HepG2 (cell line): ENCODE measurements around the gene PALM. TPM values are rescaled to one million over a fixed set of nuclear protein-coding genes. Genes with fewer than 3 reads are reported as not detected.
A peak's percentile ranks its signal among the peaks of the same experiment; 100 is the strongest.

Experiments used
- HNRNPL ChIP-seq: fragments of 200-400 bp; formaldehyde crosslinking; IDR thresholded peaks from 2 replicates; pipeline ENCODE4 v1.6.1; 2017; ENCODE audit warnings: mild to moderate bottlenecking, low read depth, low read length
- MAZ ChIP-seq, 2 experiments: sonication (generic) in 1 of 2; formaldehyde crosslinking in 1 of 2; IDR thresholded peaks; 2 replicates each; pipeline versions ENCODE4 v1.5.0 to v1.6.1; 2012 to 2020; ENCODE audit warnings: low read depth in 2 of 2, mild to moderate bottlenecking in 2 of 2, borderline replicate concordance in 1 of 2, improper control_type of control experiment in 1 of 2, low read length in 1 of 2, missing genetic modification reagents in 1 of 2, moderate library complexity in 1 of 2
- MEIS2 ChIP-seq: sonication (generic); formaldehyde crosslinking; IDR thresholded peaks from 2 replicates; pipeline ENCODE4 v1.9.0; 2021; ENCODE audit warnings: mild to moderate bottlenecking, missing genetic modification reagents
- SUZ12 ChIP-seq: fragments of 150-350 bp; IDR thresholded peaks from 2 replicates; pipeline ENCODE4 v1.6.1; 2014; ENCODE audit warnings: low read depth, low read length
- ZBED4 ChIP-seq: sonication (generic); formaldehyde crosslinking; IDR thresholded peaks from 2 replicates; pipeline ENCODE4 v1.4.0; 2020; ENCODE audit warnings: missing genetic modification reagents, borderline replicate concordance
- ZEB1 ChIP-seq: IDR thresholded peaks from 2 replicates; pipeline ENCODE4 v1.6.1; 2012; ENCODE audit warnings: mild to moderate bottlenecking, low read depth, inconsistent platforms; ENCODE audit not compliant: insufficient replicate concordance
- ZNF251 ChIP-seq: sonication (generic); formaldehyde crosslinking; IDR thresholded peaks from 2 replicates; pipeline ENCODE4 v1.9.0; 2021; ENCODE audit warnings: mild to moderate bottlenecking, missing genetic modification reagents
- ZNF260 ChIP-seq: sonication (generic); formaldehyde crosslinking; IDR thresholded peaks from 2 replicates; pipeline ENCODE4 v1.4.0; 2020; ENCODE audit warnings: missing genetic modification reagents, low read depth, mild to moderate bottlenecking, borderline replicate concordance
- ZNF75D ChIP-seq: sonication (generic); formaldehyde crosslinking; IDR thresholded peaks from 2 replicates; pipeline ENCODE4 v1.8.1; 2023; ENCODE audit warnings: missing genetic modification reagents, mild to moderate bottlenecking, borderline replicate concordance
- polyA plus RNA-seq, 8 experiments: library from polyadenylated mRNA; depleted of rRNA in 3 of 8; stranded (reverse) in 7 of 8; unstranded in 1 of 8; fragments of >200 nt; fragmentation: Illumina TruSeq in 4 of 8; extraction: Trizol in 4 of 8; gene quantifications; 2 replicates each; pipeline versions ENCODE4 v1.2.1 to v1.2.3, GENCODE V29; 2011 to 2016; ENCODE audit warnings: low read depth in 4 of 8, missing spikeins in 1 of 8, mixed read lengths in 1 of 8; ENCODE audit not compliant: insufficient read depth in 1 of 8
- total RNA-seq, 5 experiments: library from RNA; depleted of rRNA; stranded (reverse); fragments of >200 nt; fragmentation: Illumina TruSeq; extraction: Trizol; gene quantifications; 2 replicates each; pipeline ENCODE4 v1.2.3, GENCODE V29; 2016; ENCODE audit warnings: low read depth in 1 of 5
- TF ChIP-seq, protein P1 (sequence below): sonication (generic); formaldehyde crosslinking; IDR thresholded peaks from 2 replicates; pipeline ENCODE4 v1.4.0; 2020; ENCODE audit warnings: mild to moderate bottlenecking, missing genetic modification reagents
- TF ChIP-seq, protein P2 (sequence below): sonication (generic); formaldehyde crosslinking; IDR thresholded peaks from 2 replicates; pipeline ENCODE4 v1.4.0; 2020; ENCODE audit warnings: missing genetic modification reagents
- TF ChIP-seq, protein P3 (sequence below): sonication (generic); formaldehyde crosslinking; IDR thresholded peaks from 2 replicates; pipeline ENCODE4 v1.4.0; 2020; ENCODE audit warnings: missing genetic modification reagents, borderline replicate concordance

PALM gene
- total and polyA plus RNA-seq, 2 of the 13 experiments (the other 11 are each of a cell fraction or from before 2014, with no cell fraction given): 4.0 to 9.7 TPM

GRCh38 chr19:771332-771785 is 62.6 kb downstream of the PALM start (continued):
- TF ChIP-seq, protein P1, sequence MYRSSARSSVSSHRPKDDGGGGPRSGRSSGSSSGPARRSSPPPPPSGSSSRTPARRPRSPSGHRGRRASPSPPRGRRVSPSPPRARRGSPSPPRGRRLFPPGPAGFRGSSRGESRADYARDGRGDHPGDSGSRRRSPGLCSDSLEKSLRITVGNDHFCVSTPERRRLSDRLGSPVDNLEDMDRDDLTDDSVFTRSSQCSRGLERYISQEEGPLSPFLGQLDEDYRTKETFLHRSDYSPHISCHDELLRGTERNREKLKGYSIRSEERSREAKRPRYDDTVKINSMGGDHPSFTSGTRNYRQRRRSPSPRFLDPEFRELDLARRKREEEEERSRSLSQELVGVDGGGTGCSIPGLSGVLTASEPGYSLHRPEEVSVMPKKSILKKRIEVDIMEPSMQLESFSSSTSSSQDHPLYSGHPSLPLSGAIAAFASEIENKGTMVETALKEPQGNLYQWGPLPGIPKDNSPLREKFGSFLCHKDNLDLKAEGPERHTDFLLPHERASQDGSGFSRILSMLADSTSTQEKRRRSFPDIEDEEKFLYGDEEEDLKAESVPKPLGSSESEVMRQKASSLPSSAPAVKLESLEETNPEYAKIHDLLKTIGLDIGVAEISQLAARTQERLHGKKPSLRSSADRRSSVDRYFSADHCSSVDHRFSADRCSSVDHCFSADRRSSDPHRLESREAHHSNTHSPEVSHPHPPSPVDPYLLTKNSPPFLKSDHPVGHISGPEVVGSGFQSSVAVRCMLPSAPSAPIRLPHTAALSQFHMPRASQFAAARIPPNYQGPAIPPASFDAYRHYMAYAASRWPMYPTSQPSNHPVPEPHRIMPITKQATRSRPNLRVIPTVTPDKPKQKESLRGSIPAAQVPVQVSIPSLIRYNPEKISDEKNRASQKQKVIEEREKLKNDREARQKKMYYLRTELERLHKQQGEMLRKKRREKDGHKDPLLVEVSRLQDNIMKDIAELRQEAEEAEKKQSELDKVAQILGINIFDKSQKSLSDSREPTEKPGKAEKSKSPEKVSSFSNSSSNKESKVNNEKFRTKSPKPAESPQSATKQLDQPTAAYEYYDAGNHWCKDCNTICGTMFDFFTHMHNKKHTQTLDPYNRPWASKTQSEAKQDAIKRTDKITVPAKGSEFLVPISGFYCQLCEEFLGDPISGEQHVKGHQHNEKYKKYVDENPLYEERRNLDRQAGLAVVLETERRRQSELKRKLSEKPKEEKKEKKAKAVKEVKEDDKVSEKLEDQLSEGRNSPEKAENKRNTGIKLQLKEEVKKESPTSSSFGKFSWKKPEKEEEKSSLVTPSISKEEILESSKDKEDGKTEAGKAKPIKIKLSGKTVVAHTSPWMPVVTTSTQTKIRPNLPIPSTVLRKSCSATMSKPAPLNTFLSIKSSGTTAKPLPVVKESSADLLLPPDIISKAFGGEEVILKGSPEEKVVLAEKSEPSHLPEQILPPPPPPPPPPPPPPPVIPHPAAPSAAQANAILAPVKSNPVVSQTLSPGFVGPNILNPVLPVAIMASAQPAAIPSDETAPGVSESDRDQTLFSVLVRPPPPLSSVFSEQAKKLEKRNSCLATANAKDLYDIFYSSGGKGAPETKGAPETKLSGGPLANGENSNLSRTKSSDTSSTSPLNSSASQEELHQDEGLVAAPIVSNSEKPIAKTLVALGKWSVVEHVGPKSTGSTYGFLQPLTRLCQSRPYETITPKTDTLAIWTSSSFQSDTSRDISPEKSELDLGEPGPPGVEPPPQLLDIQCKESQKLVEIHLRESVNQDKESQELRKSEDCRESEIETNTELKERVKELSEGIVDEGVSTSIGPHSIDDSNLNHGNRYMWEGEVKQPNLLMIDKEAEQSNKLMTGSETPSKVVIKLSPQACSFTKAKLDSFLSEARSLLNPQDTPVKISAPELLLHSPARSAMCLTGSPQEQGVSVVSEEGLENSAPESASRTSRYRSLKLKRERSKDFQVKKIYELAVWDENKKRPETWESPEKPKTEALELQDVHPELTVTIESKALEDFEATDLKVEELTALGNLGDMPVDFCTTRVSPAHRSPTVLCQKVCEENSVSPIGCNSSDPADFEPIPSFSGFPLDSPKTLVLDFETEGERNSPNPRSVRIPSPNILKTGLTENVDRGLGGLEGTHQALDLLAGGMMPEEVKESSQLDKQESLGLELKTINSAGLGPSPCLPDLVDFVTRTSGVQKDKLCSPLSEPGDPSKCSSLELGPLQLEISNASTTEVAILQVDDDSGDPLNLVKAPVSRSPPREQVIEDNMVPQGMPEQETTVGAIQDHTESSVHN (CRISPR knock-in tag): no peak
- TF ChIP-seq ZNF75D (CRISPR knock-in tag) (no peak), MEIS2 (CRISPR knock-in tag) (no peak), HNRNPL (no peak), ZNF260 (CRISPR knock-in tag) (no peak), SUZ12 (no peak), MAZ (IDR thresholded peaks at IDR 0.05; ENCODE audit: borderline replicate concordance, low read depth, low read length) (peak; percentile 52; the same call in 1 of the 2 replicates), MAZ (CRISPR knock-in tag; IDR thresholded peaks at IDR 0.05; ENCODE audit: low read depth) (no peak), ZNF251 (no peak), ZBED4 (CRISPR knock-in tag) (no peak), ZEB1 (no peak)
- TF ChIP-seq, protein P2, sequence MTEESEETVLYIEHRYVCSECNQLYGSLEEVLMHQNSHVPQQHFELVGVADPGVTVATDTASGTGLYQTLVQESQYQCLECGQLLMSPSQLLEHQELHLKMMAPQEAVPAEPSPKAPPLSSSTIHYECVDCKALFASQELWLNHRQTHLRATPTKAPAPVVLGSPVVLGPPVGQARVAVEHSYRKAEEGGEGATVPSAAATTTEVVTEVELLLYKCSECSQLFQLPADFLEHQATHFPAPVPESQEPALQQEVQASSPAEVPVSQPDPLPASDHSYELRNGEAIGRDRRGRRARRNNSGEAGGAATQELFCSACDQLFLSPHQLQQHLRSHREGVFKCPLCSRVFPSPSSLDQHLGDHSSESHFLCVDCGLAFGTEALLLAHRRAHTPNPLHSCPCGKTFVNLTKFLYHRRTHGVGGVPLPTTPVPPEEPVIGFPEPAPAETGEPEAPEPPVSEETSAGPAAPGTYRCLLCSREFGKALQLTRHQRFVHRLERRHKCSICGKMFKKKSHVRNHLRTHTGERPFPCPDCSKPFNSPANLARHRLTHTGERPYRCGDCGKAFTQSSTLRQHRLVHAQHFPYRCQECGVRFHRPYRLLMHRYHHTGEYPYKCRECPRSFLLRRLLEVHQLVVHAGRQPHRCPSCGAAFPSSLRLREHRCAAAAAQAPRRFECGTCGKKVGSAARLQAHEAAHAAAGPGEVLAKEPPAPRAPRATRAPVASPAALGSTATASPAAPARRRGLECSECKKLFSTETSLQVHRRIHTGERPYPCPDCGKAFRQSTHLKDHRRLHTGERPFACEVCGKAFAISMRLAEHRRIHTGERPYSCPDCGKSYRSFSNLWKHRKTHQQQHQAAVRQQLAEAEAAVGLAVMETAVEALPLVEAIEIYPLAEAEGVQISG (CRISPR knock-in tag): no peak
- TF ChIP-seq, protein P3, sequence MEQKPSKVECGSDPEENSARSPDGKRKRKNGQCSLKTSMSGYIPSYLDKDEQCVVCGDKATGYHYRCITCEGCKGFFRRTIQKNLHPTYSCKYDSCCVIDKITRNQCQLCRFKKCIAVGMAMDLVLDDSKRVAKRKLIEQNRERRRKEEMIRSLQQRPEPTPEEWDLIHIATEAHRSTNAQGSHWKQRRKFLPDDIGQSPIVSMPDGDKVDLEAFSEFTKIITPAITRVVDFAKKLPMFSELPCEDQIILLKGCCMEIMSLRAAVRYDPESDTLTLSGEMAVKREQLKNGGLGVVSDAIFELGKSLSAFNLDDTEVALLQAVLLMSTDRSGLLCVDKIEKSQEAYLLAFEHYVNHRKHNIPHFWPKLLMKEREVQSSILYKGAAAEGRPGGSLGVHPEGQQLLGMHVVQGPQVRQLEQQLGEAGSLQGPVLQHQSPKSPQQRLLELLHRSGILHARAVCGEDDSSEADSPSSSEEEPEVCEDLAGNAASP (CRISPR knock-in tag): no peak
